ENCODE measurements around the gene KCTD6.
"Not testable (repeated sequence)": the region's sequence is repeated elsewhere in the genome, so short reads cannot be mapped to it uniquely, and the experiment has no call there.

The KCTD6 gene

DNA sequence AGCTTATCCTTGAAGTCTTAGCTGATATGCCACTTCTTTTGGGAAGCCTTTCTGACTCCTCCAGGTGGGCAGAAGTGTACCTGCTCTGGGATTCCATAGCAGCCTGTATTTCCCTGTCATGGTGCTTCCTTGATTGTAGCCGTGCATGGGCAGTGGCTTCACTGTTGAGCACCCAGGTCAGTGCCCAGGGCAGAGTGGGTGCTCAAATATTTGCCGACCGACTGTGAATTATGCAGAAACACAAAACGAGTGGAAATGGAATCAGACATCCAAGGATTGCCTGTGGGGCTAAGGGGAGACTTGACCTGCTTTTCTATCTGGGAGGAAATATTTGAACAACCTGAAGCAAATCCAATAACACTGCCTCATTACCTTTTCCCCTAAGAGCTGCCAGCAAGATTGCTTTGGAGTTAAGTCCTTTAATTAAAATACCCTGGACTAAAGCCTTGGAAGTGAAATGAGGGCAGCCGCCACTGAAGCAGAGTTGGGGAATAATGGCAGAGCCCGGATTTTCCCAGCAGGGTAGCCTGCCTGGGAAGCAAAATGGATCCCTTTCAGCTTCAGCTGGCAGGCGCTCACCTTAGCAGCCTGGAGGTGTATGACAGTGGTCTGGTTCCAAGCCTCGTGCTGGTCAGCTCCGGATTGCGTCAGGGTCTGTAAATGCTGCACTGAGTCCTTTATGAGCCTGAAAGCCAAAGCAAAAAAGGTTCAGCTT is 30.2 kb downstream of the KCTD6 start:
- no peak for TF ChIP-seq CTCF (IDR thresholded peaks at IDR 0.05; ENCODE audit: extremely low read depth, insufficient read depth, missing control alignments)
- in situ Hi-C loops (cut with MboI; ENCODE audit: low pct_unique_long_range_greater_than_20kb, low sequenced_read_pairs, unreplicated experiment), result no loop called here
- DNase-seq (ENCODE audit: low spot score), result no peak

- in situ Hi-C loops (cut with MboI; ENCODE audit: low pct_unique_long_range_greater_than_20kb, low sequenced_read_pairs, unreplicated experiment), result no loop called here
- TF ChIP-seq CTCF (IDR thresholded peaks at IDR 0.05; ENCODE audit: extremely low read depth, insufficient read depth, missing control alignments), result no peak
- DNase-seq (ENCODE audit: low spot score), result no peak
Measured at GRCh38 chr3:58522759-58523425, 31.0 kb downstream of the KCTD6 start.

- no peak for DNase-seq (ENCODE audit: low spot score)
- in situ Hi-C loops (cut with MboI; ENCODE audit: low pct_unique_long_range_greater_than_20kb, low sequenced_read_pairs, unreplicated experiment), result no loop called here
- no peak for TF ChIP-seq CTCF (IDR thresholded peaks at IDR 0.05; ENCODE audit: extremely low read depth, insufficient read depth, missing control alignments)
Measured at GRCh38 chr3:58524326-58524888, 32.5 kb downstream of the KCTD6 start.

DNA sequence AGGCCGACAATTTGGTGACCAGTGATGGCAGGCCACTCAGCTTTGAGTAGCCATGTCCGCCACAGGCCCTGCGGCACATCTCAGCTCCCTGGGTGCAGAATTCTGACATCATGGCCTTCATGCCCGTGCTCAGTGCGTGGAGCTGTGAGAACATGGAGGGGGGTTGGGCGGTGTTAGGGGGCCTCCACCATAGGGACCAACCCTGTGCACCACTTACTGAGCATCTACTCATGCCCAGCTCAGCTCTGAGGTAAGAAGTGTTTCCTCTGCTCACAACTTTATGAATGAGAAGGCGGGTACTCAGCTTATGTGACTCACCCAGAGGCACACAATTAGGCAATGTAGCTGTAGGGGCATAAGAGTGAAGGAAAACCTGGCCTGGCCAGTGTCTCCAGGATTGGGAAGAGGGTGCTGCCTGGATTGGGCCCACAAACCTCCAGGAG is 34.6 kb downstream of the KCTD6 start:
- TF ChIP-seq CTCF (IDR thresholded peaks at IDR 0.05; ENCODE audit: extremely low read depth, insufficient read depth, missing control alignments), result no peak
- in situ Hi-C loops (cut with MboI; ENCODE audit: low pct_unique_long_range_greater_than_20kb, low sequenced_read_pairs, unreplicated experiment), result no loop called here
- DNase-seq (ENCODE audit: low spot score), result no peak

DNA sequence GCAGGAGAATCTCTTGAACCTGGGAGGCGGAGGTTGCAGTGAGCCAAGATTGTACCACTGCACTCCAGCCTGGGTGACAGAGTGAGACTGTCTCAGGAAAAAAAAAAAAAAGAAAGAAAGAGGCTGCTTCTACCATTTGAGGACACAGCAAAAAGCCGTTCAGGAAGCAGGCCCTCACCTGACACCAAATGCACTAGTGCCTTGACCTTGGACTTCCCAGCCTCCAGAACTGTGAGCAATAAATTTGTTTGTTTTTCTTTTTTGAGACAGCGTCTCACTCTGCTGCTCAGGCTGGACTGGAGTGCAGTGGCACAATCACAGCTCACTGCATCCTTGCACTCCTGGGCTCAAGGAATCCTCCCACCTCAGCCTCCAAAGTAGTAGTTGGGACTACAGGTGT is 35.5 kb downstream of the KCTD6 start:
- in situ Hi-C loops (cut with MboI; ENCODE audit: low pct_unique_long_range_greater_than_20kb, low sequenced_read_pairs, unreplicated experiment); DNase-seq (ENCODE audit: low spot score): not testable (repeated sequence)

DNA sequence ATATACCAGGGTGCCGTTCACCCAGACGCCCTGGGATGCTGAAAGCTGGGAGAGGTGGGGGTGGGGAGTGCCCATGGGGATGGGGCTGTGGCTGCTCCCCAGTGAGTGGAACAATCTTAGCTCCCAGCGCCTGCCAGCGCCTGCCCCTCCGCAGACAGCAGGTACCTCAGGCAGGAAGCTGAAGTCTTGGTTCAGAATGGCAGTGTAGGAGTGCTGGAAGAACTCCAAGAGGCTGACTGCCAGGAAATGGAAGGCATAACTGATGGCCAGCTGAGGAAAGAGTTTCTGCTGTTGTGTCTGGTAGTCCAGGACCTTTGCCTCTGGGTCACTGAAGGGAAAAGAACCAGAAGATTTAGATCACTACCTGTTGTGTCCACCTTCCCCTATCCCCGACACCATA is 36.7 kb downstream of the KCTD6 start:
- no peak for DNase-seq (ENCODE audit: low spot score)
- TF ChIP-seq CTCF (IDR thresholded peaks at IDR 0.05; ENCODE audit: extremely low read depth, insufficient read depth, missing control alignments), result no peak
- in situ Hi-C loops (cut with MboI; ENCODE audit: low pct_unique_long_range_greater_than_20kb, low sequenced_read_pairs, unreplicated experiment), result no loop called here

Measured in GM13977 (cell line).